Astrocyte of the cerebellum (primary cell): ENCODE measurements around the gene PRAF2.
A peak's percentile ranks its signal among the peaks of the same experiment; 100 is the strongest.

Experiments
- DNase-seq: peaks from one replicate; pipeline ENCODE4 v3.0.0-alpha.2; 2011; ENCODE audit warnings: low read depth
- H3K4me3 ChIP-seq: 2 replicates; pipeline ENCODE4 v1.5.1; 2011; ENCODE audit warnings: mild to moderate bottlenecking, low read depth, low read length, moderate library complexity
- CTCF ChIP-seq: IDR thresholded peaks from 2 replicates; pipeline ENCODE4 v1.5.1; 2012; ENCODE audit warnings: low read length, low read depth, moderate library complexity, mild to moderate bottlenecking; ENCODE audit errors: missing control alignments
- in situ Hi-C: cut with HindIII; loops from 2 replicates; pipeline ENCODE4 v1.10.0; 2017; ENCODE audit warnings: low sequenced_read_pairs

Gene PRAF2

GRCh38 chrX:49039598-49040375 is 34.0 kb downstream of the PRAF2 start:
- peak; percentile 80 for DNase-seq
- peak overlapping the region; percentile 70 for H3K4me3 ChIP-seq
- no peak for TF ChIP-seq CTCF
- in situ Hi-C loops, result no loop called here

GRCh38 chrX:49037883-49038475 is 35.8 kb downstream of the PRAF2 start:
- in situ Hi-C loops, result no loop called here
- no peak for TF ChIP-seq CTCF
- DNase-seq, result no peak
- no peak overlapping the region for H3K4me3 ChIP-seq

GRCh38 chrX:49030283-49030682 is 43.5 kb downstream of the PRAF2 start:
- in situ Hi-C loops, result no loop called here
- no peak for TF ChIP-seq CTCF
- DNase-seq, result no peak
- H3K4me3 ChIP-seq, result no peak overlapping the region

- no peak for TF ChIP-seq CTCF
- no peak for DNase-seq
- H3K4me3 ChIP-seq, result no peak overlapping the region
- in situ Hi-C loops, result no loop called here
These were observed 43.9 kb downstream of the PRAF2 start for GRCh38 chrX:49029876-49030275.
